Spleen (tissue), 7 donors: ENCODE results near the gene FBXL17.

Source experiments
- POLR2A ChIP-seq, 3 donors: fragments of 450-650 bp; IDR thresholded peaks; one replicate each; pipeline ENCODE4 v1.5.1; 2017; ENCODE audit warnings: antibody characterized with exemption in 3 of 3, mild to moderate bottlenecking in 1 of 3
- POLR2AphosphoS5 ChIP-seq, 3 donors: sonication (generic); formaldehyde crosslinking; IDR thresholded peaks; one replicate each; pipeline ENCODE4 v1.5.1; 2017; ENCODE audit warnings: antibody characterized with exemption in 3 of 3
- TF ChIP-seq, protein P1 (sequence below), 11 experiments: fragments of 200-600 bp in 7 of 11; fragments of 450-650 bp in 4 of 11; sonication (generic) in 4 of 11; IDR thresholded peaks in 8 of 11; conservative IDR thresholded peaks in 3 of 11; 1 replicate in 7 of 11; 2 replicates in 4 of 11; pipeline versions ENCODE4 v1.4.0 to v1.8.0; 2016 to 2021; ENCODE audit warnings: antibody characterized with exemption in 11 of 11, inconsistent platforms in 4 of 11, mild to moderate bottlenecking in 1 of 11
- donor health status: DM: no; HTN: no; CAD: no; lungs with moderate emphysema.
- donor health status: DM: no; HTN: no; CAD: no.
- donor health status: DM: no; HTN: no; CAD: no.

DNA sequence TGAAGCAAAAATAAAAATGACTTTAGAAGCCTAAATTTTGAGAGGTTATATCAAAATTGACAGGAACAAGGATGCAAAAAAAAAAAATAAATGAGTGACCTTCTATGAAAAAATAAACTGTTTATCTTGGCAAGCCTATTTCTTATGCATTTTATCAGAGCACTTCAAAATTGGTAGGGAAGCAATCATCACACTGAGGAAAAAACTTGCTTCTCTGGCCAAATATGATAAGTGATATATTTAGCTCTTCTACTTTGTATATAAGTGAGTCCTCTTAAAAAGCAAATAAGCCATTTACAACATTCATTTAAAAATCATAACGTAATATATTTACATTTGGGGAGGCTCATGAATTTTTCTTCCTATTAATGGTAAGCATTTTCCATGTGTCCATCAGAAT is 287.1 kb downstream of the FBXL17 start:
- TF ChIP-seq, protein P1, sequence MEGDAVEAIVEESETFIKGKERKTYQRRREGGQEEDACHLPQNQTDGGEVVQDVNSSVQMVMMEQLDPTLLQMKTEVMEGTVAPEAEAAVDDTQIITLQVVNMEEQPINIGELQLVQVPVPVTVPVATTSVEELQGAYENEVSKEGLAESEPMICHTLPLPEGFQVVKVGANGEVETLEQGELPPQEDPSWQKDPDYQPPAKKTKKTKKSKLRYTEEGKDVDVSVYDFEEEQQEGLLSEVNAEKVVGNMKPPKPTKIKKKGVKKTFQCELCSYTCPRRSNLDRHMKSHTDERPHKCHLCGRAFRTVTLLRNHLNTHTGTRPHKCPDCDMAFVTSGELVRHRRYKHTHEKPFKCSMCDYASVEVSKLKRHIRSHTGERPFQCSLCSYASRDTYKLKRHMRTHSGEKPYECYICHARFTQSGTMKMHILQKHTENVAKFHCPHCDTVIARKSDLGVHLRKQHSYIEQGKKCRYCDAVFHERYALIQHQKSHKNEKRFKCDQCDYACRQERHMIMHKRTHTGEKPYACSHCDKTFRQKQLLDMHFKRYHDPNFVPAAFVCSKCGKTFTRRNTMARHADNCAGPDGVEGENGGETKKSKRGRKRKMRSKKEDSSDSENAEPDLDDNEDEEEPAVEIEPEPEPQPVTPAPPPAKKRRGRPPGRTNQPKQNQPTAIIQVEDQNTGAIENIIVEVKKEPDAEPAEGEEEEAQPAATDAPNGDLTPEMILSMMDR (IDR thresholded peaks at IDR 0.05 in 8 of 11, conservative IDR thresholded peaks at IDR 0.05 in 3 of 11), result no peak
- TF ChIP-seq POLR2AphosphoS5 (IDR thresholded peaks at IDR 0.05), result no peak
- TF ChIP-seq POLR2A (IDR thresholded peaks at IDR 0.05), result no peak
